ENCODE data around the gene KCNJ8. TPM values are rescaled to one million over a fixed set of nuclear protein-coding genes. Genes with fewer than 3 reads are reported as not detected.
A peak's percentile ranks its signal among the peaks of the same experiment; 100 is the strongest.

The KCNJ8 gene
- total and polyA plus RNA-seq, 4 donors = 6.2 to 16.1 (median 14.2) TPM

DNA sequence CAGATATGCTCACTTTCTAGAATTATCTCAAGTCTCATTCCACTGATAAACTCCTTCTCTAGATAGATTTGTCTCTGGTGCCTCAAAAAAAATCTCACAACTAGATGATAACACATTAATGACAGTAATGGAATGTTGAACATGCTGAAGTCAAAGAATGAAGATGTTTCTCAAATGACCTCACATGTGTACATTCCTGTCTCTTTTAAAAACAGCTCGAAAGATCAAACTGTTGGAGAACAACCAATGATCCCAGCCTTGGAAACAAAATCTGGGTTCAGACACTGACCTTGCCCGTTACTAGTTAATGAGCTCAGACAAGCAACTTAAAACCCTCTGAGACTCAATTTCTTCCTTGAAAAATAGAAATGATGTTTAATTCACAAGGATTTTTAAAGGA lies 44.7 kb upstream of the KCNJ8 start:
- 39 to 60% methylated on average over 2 of the region's 2 CpGs for WGBS, 2 donors
- TF ChIP-seq, protein P1, sequence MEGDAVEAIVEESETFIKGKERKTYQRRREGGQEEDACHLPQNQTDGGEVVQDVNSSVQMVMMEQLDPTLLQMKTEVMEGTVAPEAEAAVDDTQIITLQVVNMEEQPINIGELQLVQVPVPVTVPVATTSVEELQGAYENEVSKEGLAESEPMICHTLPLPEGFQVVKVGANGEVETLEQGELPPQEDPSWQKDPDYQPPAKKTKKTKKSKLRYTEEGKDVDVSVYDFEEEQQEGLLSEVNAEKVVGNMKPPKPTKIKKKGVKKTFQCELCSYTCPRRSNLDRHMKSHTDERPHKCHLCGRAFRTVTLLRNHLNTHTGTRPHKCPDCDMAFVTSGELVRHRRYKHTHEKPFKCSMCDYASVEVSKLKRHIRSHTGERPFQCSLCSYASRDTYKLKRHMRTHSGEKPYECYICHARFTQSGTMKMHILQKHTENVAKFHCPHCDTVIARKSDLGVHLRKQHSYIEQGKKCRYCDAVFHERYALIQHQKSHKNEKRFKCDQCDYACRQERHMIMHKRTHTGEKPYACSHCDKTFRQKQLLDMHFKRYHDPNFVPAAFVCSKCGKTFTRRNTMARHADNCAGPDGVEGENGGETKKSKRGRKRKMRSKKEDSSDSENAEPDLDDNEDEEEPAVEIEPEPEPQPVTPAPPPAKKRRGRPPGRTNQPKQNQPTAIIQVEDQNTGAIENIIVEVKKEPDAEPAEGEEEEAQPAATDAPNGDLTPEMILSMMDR (IDR thresholded peaks at IDR 0.05; ENCODE audit: control extremely low read depth, extremely low read depth) = no peak
- Histone ChIP-seq H3K27ac (ENCODE audit: low read depth in 1 of 2, low read length in 1 of 2) (peak overlapping the region in 1 of 2 donors; percentile 53), H3K4me3 (no peak overlapping the region), H3K9ac (ENCODE audit: insufficient read depth in 1 of 2, low read length in 2 of 2) (no peak overlapping the region), H3K4me1 (ENCODE audit: control insufficient read depth in 5 of 5, insufficient read depth in 5 of 5, low read length in 5 of 5) (peaks cover 0 to 12% (median 8%) of the 10 kb centered on the region in 5 donors), H3K27me3 (ENCODE audit: control insufficient read depth in 3 of 3, insufficient read depth in 3 of 3, low read length in 2 of 3) (no peaks in the 10 kb centered on the region), H3K9me3 (ENCODE audit: control insufficient read depth in 4 of 4, insufficient read depth in 3 of 4, low read length in 3 of 4) (no peaks in the 10 kb centered on the region), H3K36me3 (ENCODE audit: control insufficient read depth in 4 of 4, insufficient read depth in 4 of 4, low read length in 4 of 4) (peaks cover 0 to 4% (median 0%) of the 10 kb centered on the region in 4 donors)
- ATAC-seq (ENCODE audit: insufficient read depth, low FRiP score) = no peak
- DNase-seq = peak in 1 of 3 donors; percentile 15

DNA sequence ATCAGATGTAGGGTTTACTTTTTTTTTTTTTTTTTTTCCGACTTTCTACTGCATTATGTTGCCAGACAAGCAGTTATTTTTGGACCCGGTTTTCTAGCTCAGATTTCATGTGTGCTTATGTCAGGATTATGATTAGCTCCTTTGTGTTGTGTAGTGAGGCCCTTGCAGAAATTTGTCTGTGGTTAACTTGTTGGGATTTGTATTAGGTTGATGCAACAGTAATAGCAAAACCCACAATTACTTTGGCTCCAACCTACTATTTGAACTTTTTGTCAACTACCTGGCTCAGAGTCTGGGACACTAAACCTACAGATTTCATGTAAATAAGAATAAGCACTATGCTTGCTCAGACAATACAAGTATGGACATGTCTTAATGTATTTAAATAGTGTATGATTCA lies 44.1 kb upstream of the KCNJ8 start:
- no peaks in the 10 kb centered on the region for H3K9me3 ChIP-seq (ENCODE audit: control insufficient read depth in 4 of 4, insufficient read depth in 3 of 4, low read length in 3 of 4)
- no peaks in the 10 kb centered on the region for H3K27me3 ChIP-seq (ENCODE audit: control insufficient read depth in 3 of 3, insufficient read depth in 3 of 3, low read length in 2 of 3)
- 58 to 77% methylated on average over 2 of the region's 2 CpGs for WGBS, 2 donors
- H3K4me3 ChIP-seq = no peak overlapping the region
- H3K36me3 ChIP-seq (ENCODE audit: control insufficient read depth in 4 of 4, insufficient read depth in 4 of 4, low read length in 4 of 4) = peaks cover 0 to 4% (median 0%) of the 10 kb centered on the region in 4 donors
- no peak overlapping the region for H3K9ac ChIP-seq (ENCODE audit: insufficient read depth in 1 of 2, low read length in 2 of 2)
- H3K4me1 ChIP-seq (ENCODE audit: control insufficient read depth in 5 of 5, insufficient read depth in 5 of 5, low read length in 5 of 5) = peaks cover 0 to 12% (median 8%) of the 10 kb centered on the region in 5 donors
- DNase-seq (peak in 2 of 3 donors; percentile 40 to 77), ATAC-seq (ENCODE audit: insufficient read depth, low FRiP score) (no peak)
- H3K27ac ChIP-seq (ENCODE audit: low read depth in 1 of 2, low read length in 1 of 2) = peak overlapping the region in 1 of 2 donors; percentile 53
- TF ChIP-seq, protein P1 (IDR thresholded peaks at IDR 0.05; ENCODE audit: control extremely low read depth, extremely low read depth) = no peak

DNA sequence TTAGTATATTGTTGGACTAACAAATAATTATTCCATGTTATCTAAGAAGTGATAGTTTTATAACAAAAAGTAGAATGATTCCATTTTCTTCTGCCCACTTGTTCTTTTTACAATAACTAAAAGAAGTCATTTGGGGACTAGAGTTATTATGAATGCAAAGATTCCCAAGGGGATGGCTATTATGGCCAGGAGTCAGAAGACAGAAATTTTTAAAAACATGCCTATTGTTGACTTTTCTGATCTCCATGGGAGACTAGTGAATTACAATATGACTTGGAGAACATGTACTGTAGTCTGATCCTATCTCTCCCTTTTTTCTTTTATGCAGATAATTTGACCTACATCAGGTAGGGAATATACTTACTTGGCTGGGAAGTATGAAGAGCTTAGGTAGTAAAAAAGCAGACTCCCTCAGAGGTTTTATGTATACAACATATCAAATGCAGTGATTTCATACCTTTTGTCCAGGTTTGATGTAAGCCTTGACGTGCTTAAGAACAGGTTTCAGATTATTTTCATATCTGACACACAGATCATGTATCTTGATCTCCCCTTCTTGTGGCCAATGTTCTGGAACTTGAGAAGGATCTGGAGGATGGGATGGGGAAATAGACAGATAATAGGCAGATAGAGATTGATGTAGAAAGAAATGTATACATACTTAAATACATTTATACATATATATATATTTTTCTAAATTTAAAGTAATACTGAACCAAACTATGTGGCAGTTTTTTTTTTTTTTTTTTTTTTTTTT lies 41.0 kb upstream of the KCNJ8 start:
- ATAC-seq (ENCODE audit: insufficient read depth, low FRiP score) (no peak), DNase-seq (no peak)
- Histone ChIP-seq H3K4me3 (no peak overlapping the region), H3K4me1 (ENCODE audit: control insufficient read depth in 5 of 5, insufficient read depth in 5 of 5, low read length in 5 of 5) (peaks cover 0 to 10% (median 8%) of the 10 kb centered on the region in 5 donors), H3K9me3 (ENCODE audit: control insufficient read depth in 4 of 4, insufficient read depth in 3 of 4, low read length in 3 of 4) (no peaks in the 10 kb centered on the region), H3K36me3 (ENCODE audit: control insufficient read depth in 4 of 4, insufficient read depth in 4 of 4, low read length in 4 of 4) (peaks cover 0 to 6% (median 0%) of the 10 kb centered on the region in 4 donors), H3K9ac (ENCODE audit: insufficient read depth in 1 of 2, low read length in 2 of 2) (no peak overlapping the region), H3K27me3 (ENCODE audit: control insufficient read depth in 3 of 3, insufficient read depth in 3 of 3, low read length in 2 of 3) (no peaks in the 10 kb centered on the region), H3K27ac (ENCODE audit: low read depth in 1 of 2, low read length in 1 of 2) (no peak overlapping the region)
- WGBS, 2 donors = 73 to 79% methylated on average over 1 of the region's 1 CpG
- TF ChIP-seq, protein P1 (IDR thresholded peaks at IDR 0.05; ENCODE audit: control extremely low read depth, extremely low read depth) = no peak

All from lung (tissue), 12 donors.